CD4-positive, alpha-beta T cell (primary cell): Measurements from ENCODE around the gene SLC20A1. TPM values are rescaled to one million over a fixed set of nuclear protein-coding genes. Genes with fewer than 3 reads are reported as not detected.

ENCODE experiments used
- ATAC-seq: fragments of 200-7000 bp; cut with Tn5 transposase; one replicate; pipeline ENCODE4 v1.10.0; 2022; ENCODE audit warnings: mild to moderate bottlenecking; ENCODE audit not compliant: poor library complexity
- CTCF ChIA-PET: fragments of 350-600 bp; sonication (Branson Sonifier 250); formaldehyde crosslinking; loops from one replicate; lab custom pipeline; 2021; ENCODE audit warnings: antibody characterized with exemption, inconsistent platforms; lab: Charles Lee
- POLR2A ChIA-PET: fragments of 350-600 bp; sonication (Branson Sonifier 250); formaldehyde crosslinking; loops from one replicate; lab custom pipeline; 2021; ENCODE audit warnings: antibody characterized with exemption, inconsistent platforms; lab: Charles Lee
- DNase-seq, 14 experiments: peaks; one replicate each; pipeline ENCODE4 v3.0.0-alpha.2; 2013 to 2020; ENCODE audit warnings: mixed read lengths in 2 of 14
- H3K27ac ChIP-seq, 2 donors: one replicate each; pipeline versions ENCODE4 v1.5.1 to v1.7.0; 2013; ENCODE audit warnings: low read length in 2 of 2, low read depth in 1 of 2, mild to moderate bottlenecking in 1 of 2
- H3K27me3 ChIP-seq, 2 experiments: 1 replicate in 1 of 2; 2 replicates in 1 of 2; pipeline versions ENCODE4 v1.6.1 to v1.7.0; 2013; ENCODE audit warnings: low read length in 2 of 2, control low read depth in 1 of 2, mild to moderate bottlenecking in 1 of 2, moderate library complexity in 1 of 2; ENCODE audit not compliant: insufficient read depth in 2 of 2, control insufficient read depth in 1 of 2
- H3K36me3 ChIP-seq: one replicate; pipeline ENCODE4 v1.6.1; 2013; ENCODE audit warnings: low read length, control low read depth; ENCODE audit not compliant: insufficient read depth
- H3K4me1 ChIP-seq: one replicate; pipeline ENCODE4 v1.6.1; 2013; ENCODE audit warnings: low read length, control low read depth; ENCODE audit not compliant: insufficient read depth
- H3K4me3 ChIP-seq: one replicate; pipeline ENCODE4 v1.5.1; 2013; ENCODE audit warnings: mild to moderate bottlenecking, low read length, moderate library complexity
- H3K9me3 ChIP-seq, 2 experiments: 1 replicate in 1 of 2; 2 replicates in 1 of 2; pipeline versions ENCODE4 v1.6.1 to v1.7.0; 2013; ENCODE audit warnings: low read length in 2 of 2, mild to moderate bottlenecking in 2 of 2, control low read depth in 1 of 2, moderate library complexity in 1 of 2; ENCODE audit not compliant: control insufficient read depth in 1 of 2, insufficient read depth in 1 of 2
- H3K27ac Mint-ChIP-seq: one replicate; pipeline ENCODE4 v1.8.0; 2020; ENCODE audit warnings: mixed read lengths
- H3K27me3 Mint-ChIP-seq: one replicate; pipeline ENCODE4 v1.8.0; 2021; ENCODE audit warnings: mixed read lengths
- H3K36me3 Mint-ChIP-seq: one replicate; pipeline ENCODE4 v1.8.0; 2021; ENCODE audit warnings: low read depth, mixed read lengths
- H3K4me1 Mint-ChIP-seq: one replicate; pipeline ENCODE4 v1.8.0; 2021; ENCODE audit warnings: low read depth, mixed read lengths
- H3K4me3 Mint-ChIP-seq: one replicate; pipeline ENCODE4 v1.8.0; 2020; ENCODE audit warnings: mild to moderate bottlenecking, mixed read lengths
- H3K9me3 Mint-ChIP-seq: one replicate; pipeline ENCODE4 v1.8.0; 2020; ENCODE audit warnings: mixed read lengths
- CTCF ChIP-seq: fragments of 200-600 bp; IDR thresholded peaks from one replicate; pipeline ENCODE4 v1.8.0; 2022; ENCODE audit warnings: antibody characterized with exemption, mild to moderate bottlenecking
- intact Hi-C, 2 experiments: fragments of 100-400 bp; cut with DNase I in 1 of 2; cut with micrococcal nuclease in 1 of 2; formaldehyde crosslinking; loops; one replicate each; pipeline versions ENCODE4 v1.15.1 to v1.9.0; 2023 to 2025; cut with DNase I, micrococcal nuclease
- total RNA-seq, 174 experiments: library from RNA in 2 of 174; stranded (reverse) in 2 of 174; gene quantifications; one replicate each; pipeline ENCODE4 v1.2.3 and lab custom pipeline; 2021 to 2026

The SLC20A1 gene
- total RNA-seq, 2 experiments from 2014 or later: 130 to 139 TPM

GRCh38 chr2:112627060-112628040, 18.4 kb upstream of the SLC20A1 start:
- Mint-ChIP-seq H3K4me1 (peaks cover 75% of the 10 kb centered on the region), H3K27me3 (no peaks in the 10 kb centered on the region), H3K36me3 (peaks cover 4% of the 10 kb centered on the region), H3K9me3 (no peaks in the 10 kb centered on the region), H3K4me3 (peak overlapping the region; percentile 74), H3K27ac (peak overlapping the region; percentile 90)
- peak; percentile 25 for ATAC-seq
- Histone ChIP-seq H3K4me3 (peak overlapping the region; percentile 41), H3K27ac (peak overlapping the region in 1 of 2 donors; percentile 43), H3K9me3 (no peaks in the 10 kb centered on the region), H3K4me1 (peaks cover 80% of the 10 kb centered on the region), H3K27me3 (no peaks in the 10 kb centered on the region), H3K36me3 (no peaks in the 10 kb centered on the region)
- TF ChIP-seq CTCF: no peak
- DNase-seq: peak in 4 of 14 experiments; percentile 31 to 60 (median 37)
- POLR2A ChIA-PET: interaction anchor here (0.9 to 14.2 kb wide), 11 partner anchors 8 to 97 kb away, joined by 3 to 239 read pairs (median 4); partner anchors contain the start of genes CHCHD5 and SLC20A1
- intact Hi-C loops: loop anchor here (2.0 kb wide), 2 partner anchors 19 to 27 kb away; no protein-coding TSS in a partner anchor
- CTCF ChIA-PET: interaction anchor here (1.0 to 6.1 kb wide), 12 partner anchors 8 to 103 kb away, joined by 3 to 41 read pairs (median 4); partner anchors contain the start of gene SLC20A1

GRCh38 chr2:112629224-112629623, 16.5 kb upstream of the SLC20A1 start:
- H3K36me3 ChIP-seq: no peaks in the 10 kb centered on the region
- no peak for DNase-seq
- POLR2A ChIA-PET: interaction anchor here (2.4 to 14.2 kb wide), 2 partner anchors 17 to 45 kb away, joined by 6 to 239 read pairs; partner anchors contain the start of genes CHCHD5 and SLC20A1

More at GRCh38 chr2:112629224-112629623, 16.5 kb upstream of the SLC20A1 start:
- TF ChIP-seq CTCF: no peak
- Histone ChIP-seq H3K4me3 (no peak overlapping the region), H3K9me3 (no peaks in the 10 kb centered on the region), H3K27ac (no peak overlapping the region), H3K27me3 (no peaks in the 10 kb centered on the region), H3K4me1 (peaks cover 94% of the 10 kb centered on the region)
- no peaks in the 10 kb centered on the region for H3K9me3 Mint-ChIP-seq
- H3K27me3 Mint-ChIP-seq: no peaks in the 10 kb centered on the region
- H3K36me3 Mint-ChIP-seq: peaks cover 4% of the 10 kb centered on the region
- H3K27ac Mint-ChIP-seq: peak overlapping the region; percentile 93
- intact Hi-C loops: no loop called here
- ATAC-seq: no peak
- H3K4me3 Mint-ChIP-seq: peak overlapping the region; percentile 27
- H3K4me1 Mint-ChIP-seq: peaks cover 84% of the 10 kb centered on the region
- CTCF ChIA-PET: interaction anchor here (0.5 to 6.1 kb wide), 4 partner anchors 8 to 97 kb away, joined by 3 to 41 read pairs (median 27); partner anchors contain the start of gene SLC20A1
